K562 (cell line): ENCODE measurements around the gene MTOR. TPM values are rescaled to one million over a fixed set of nuclear protein-coding genes. Genes with fewer than 3 reads are reported as not detected.

ENCODE experiments used
- CBFB ChIP-seq: sonication (generic); formaldehyde crosslinking; IDR thresholded peaks from 2 replicates; pipeline ENCODE4 v1.4.0; 2020; ENCODE audit warnings: mild to moderate bottlenecking, missing genetic modification reagents
- CHD4 ChIP-seq: fragments of 200-600 bp; sonication (generic); IDR thresholded peaks from 3 replicates; pipeline ENCODE4 v1.6.1; 2012; ENCODE audit warnings: low read depth, mild to moderate bottlenecking, mixed read lengths, low read length, inconsistent platforms; ENCODE audit not compliant: insufficient read depth, insufficient replicate concordance, poor library complexity, severe bottlenecking
- CREB1 ChIP-seq, 2 experiments: sonication (generic) in 1 of 2; formaldehyde crosslinking in 1 of 2; IDR thresholded peaks; 2 replicates each; pipeline versions ENCODE4 v1.6.1 to v1.8.0; 2012 to 2022; ENCODE audit warnings: inconsistent platforms in 1 of 2, mild to moderate bottlenecking in 1 of 2, missing genetic modification reagents in 1 of 2, moderate library complexity in 1 of 2
- EHMT2 ChIP-seq: fragments of 450-650 bp; IDR thresholded peaks from 2 replicates; pipeline ENCODE4 v1.6.1; 2018; ENCODE audit warnings: antibody characterized with exemption
- ELK3 ChIP-seq: fragments of 450-650 bp; formaldehyde crosslinking; IDR thresholded peaks from 2 replicates; pipeline ENCODE4 v1.4.0; 2020; ENCODE audit warnings: mild to moderate bottlenecking
- GABPB2 ChIP-seq: fragments of 250-450 bp; sonication (Bioruptor Pico); conservative IDR thresholded peaks from 2 replicates; pipeline ENCODE4 v1.5.1; 2021; ENCODE audit warnings: mild to moderate bottlenecking
- MIER1 ChIP-seq: fragments of 450-650 bp; IDR thresholded peaks from 2 replicates; pipeline ENCODE4 v1.6.1; 2016; ENCODE audit warnings: antibody characterized with exemption, mild to moderate bottlenecking, low read depth
- POLR2AphosphoS5 ChIP-seq: IDR thresholded peaks from 2 replicates; pipeline ENCODE4 v1.6.1; 2011; ENCODE audit warnings: mild to moderate bottlenecking, low read depth, low read length, moderate library complexity; ENCODE audit not compliant: control insufficient read depth, insufficient read depth
- SNRNP70 ChIP-seq: fragments of 200-400 bp; formaldehyde crosslinking; optimal IDR thresholded peaks from 2 replicates; pipeline ENCODE3; 2017; ENCODE audit warnings: low read depth, low read length
- ZFPM2 ChIP-seq: fragments of 250-450 bp; sonication (Bioruptor Pico); IDR thresholded peaks from 2 replicates; pipeline ENCODE4 v1.5.1; 2022; ENCODE audit warnings: mild to moderate bottlenecking
- ZNF408 ChIP-seq: fragments of 250-450 bp; sonication (Bioruptor Pico); IDR thresholded peaks from 2 replicates; pipeline ENCODE4 v1.4.0; 2020; ENCODE audit warnings: low read depth, mild to moderate bottlenecking, moderate library complexity
- polyA plus RNA-seq, 8 experiments: library from polyadenylated mRNA; depleted of rRNA in 4 of 8; stranded (reverse) in 5 of 8; unstranded in 3 of 8; fragments of >200 nt; fragmentation: Nextera tagmentation in 2 of 8; fragmentation: Illumina TruSeq in 1 of 8; extraction: Ambion mirVana in 2 of 8; extraction: Trizol in 1 of 8; gene quantifications; 2 replicates each; pipeline versions ENCODE4 v1.2.1 to v1.2.3, GENCODE V29; 2011 to 2014; ENCODE audit warnings: inconsistent platforms in 1 of 8, missing spikeins in 1 of 8
- total RNA-seq, 7 experiments: library from RNA; depleted of rRNA in 6 of 7; stranded (reverse); fragments of >200 nt in 6 of 7; fragmentation: Illumina TruSeq in 2 of 7; extraction: Trizol in 2 of 7; gene quantifications; 2 replicates each; pipeline versions ENCODE4 v1.2.1 to v1.2.3, GENCODE V29; 2011 to 2021; ENCODE audit warnings: low replicate concordance in 1 of 7

Gene MTOR
- total and polyA plus RNA-seq, 9 of the 15 experiments (the other 6 are each of a cell fraction or from before 2014, with no cell fraction given), result 11.4 to 71.4 (median 52.2) TPM

GRCh38 chr1:11194407-11195176 is 67.8 kb downstream of the MTOR start (continued):
- TF ChIP-seq CREB1 (IDR thresholded peaks at IDR 0.05), result no peak
- TF ChIP-seq CREB1 (CRISPR knock-in tag; IDR thresholded peaks at IDR 0.05), result no peak
- no peak for TF ChIP-seq POLR2AphosphoS5
- TF ChIP-seq MIER1, result peak; percentile 66
- peak; percentile 74 for TF ChIP-seq EHMT2
- no peak for TF ChIP-seq ELK3 (CRISPR knock-in tag)
- TF ChIP-seq CHD4, result no peak
- TF ChIP-seq SNRNP70, result no peak
- no peak for TF ChIP-seq ZFPM2
- TF ChIP-seq GABPB2 (CRISPR knock-in tag), result no peak
- no peak for TF ChIP-seq ZNF408 (CRISPR knock-in tag)
- no peak for TF ChIP-seq CBFB (CRISPR knock-in tag)
